GM23338 (cell line): ENCODE results near the gene OR8D4. TPM values are rescaled to one million over a fixed set of nuclear protein-coding genes. Genes with fewer than 3 reads are reported as not detected.
A peak's percentile ranks its signal among the peaks of the same experiment; 100 is the strongest.

Experiments used
- ATAC-seq: fragments of 200-7000 bp; cut with Tn5 transposase; 3 replicates; pipeline ENCODE4 v1.9.1; 2020
- DNase-seq: peaks from one replicate; pipeline ENCODE4 v3.0.0-alpha.2; 2015; ENCODE audit warnings: low spot score
- H2AFZ ChIP-seq: fragments of 200-600 bp; sonication (generic); 2 replicates; pipeline ENCODE4 v1.8.0; 2016; ENCODE audit warnings: antibody characterized with exemption, mild to moderate bottlenecking, moderate library complexity
- H3F3A ChIP-seq: fragments of 200-600 bp; sonication (generic); replicated peaks from 2 replicates; pipeline ENCODE4 v1.8.0; 2017; ENCODE audit warnings: antibody characterized with exemption, mixed run types, low read depth
- H3K27ac ChIP-seq: fragments of 200-600 bp; sonication (generic); 2 replicates; pipeline ENCODE4 v1.6.1; 2016; ENCODE audit warnings: low read depth
- H3K27me3 ChIP-seq: fragments of 200-600 bp; sonication (generic); 2 replicates; pipeline ENCODE4 v1.8.0; 2016; ENCODE audit warnings: mild to moderate bottlenecking, mixed run types, moderate library complexity; ENCODE audit not compliant: insufficient read depth
- H3K36me3 ChIP-seq: fragments of 200-600 bp; sonication (generic); 2 replicates; pipeline ENCODE4 v1.8.0; 2016; ENCODE audit warnings: mild to moderate bottlenecking; ENCODE audit not compliant: insufficient read depth
- H3K4me1 ChIP-seq: fragments of 200-600 bp; sonication (generic); 2 replicates; pipeline ENCODE4 v1.8.0; 2016; ENCODE audit warnings: mild to moderate bottlenecking, moderate library complexity; ENCODE audit not compliant: insufficient read depth
- H3K4me2 ChIP-seq: fragments of 200-600 bp; sonication (generic); 2 replicates; pipeline ENCODE4 v1.7.1; 2017; ENCODE audit warnings: mixed run types
- H3K4me3 ChIP-seq: fragments of 200-600 bp; sonication (generic); 2 replicates; pipeline ENCODE4 v1.6.1; 2016; ENCODE audit warnings: mixed run types
- H3K79me2 ChIP-seq: fragments of 200-600 bp; sonication (generic); replicated peaks from 2 replicates; pipeline ENCODE4 v1.8.0; 2017; ENCODE audit warnings: mild to moderate bottlenecking; ENCODE audit not compliant: insufficient read depth
- H3K9me2 ChIP-seq: fragments of 200-600 bp; sonication (generic); 2 replicates; pipeline ENCODE4 v1.8.0; 2017; ENCODE audit not compliant: insufficient read depth
- H4K20me1 ChIP-seq: fragments of 200-600 bp; sonication (generic); replicated peaks from 2 replicates; pipeline ENCODE4 v1.8.0; 2017; ENCODE audit warnings: mild to moderate bottlenecking; ENCODE audit not compliant: insufficient read depth
- H3K27ac Mint-ChIP-seq: 2 replicates; pipeline ENCODE4 v1.8.0; 2020; ENCODE audit warnings: inconsistent platforms, mild to moderate bottlenecking, moderate library complexity, mixed read lengths
- H3K27me3 Mint-ChIP-seq: 3 replicates; pipeline ENCODE4 v1.8.0; 2022; ENCODE audit warnings: low read depth, mild to moderate bottlenecking, moderate library complexity, mixed read lengths, inconsistent platforms; ENCODE audit not compliant: insufficient read depth, poor library complexity
- H3K36me3 Mint-ChIP-seq: 3 replicates; pipeline ENCODE4 v1.8.0; 2021; ENCODE audit warnings: low read depth, mild to moderate bottlenecking, inconsistent platforms, moderate library complexity, mixed read lengths
- H3K4me1 Mint-ChIP-seq: 3 replicates; pipeline ENCODE4 v1.8.0; 2020; ENCODE audit warnings: mild to moderate bottlenecking, inconsistent platforms, mixed read lengths
- H3K4me3 Mint-ChIP-seq: 3 replicates; pipeline ENCODE4 v1.8.0; 2021; ENCODE audit warnings: moderate library complexity, mild to moderate bottlenecking, inconsistent platforms, mixed read lengths
- H3K9me3 Mint-ChIP-seq: 3 replicates; pipeline ENCODE4 v1.8.0; 2020; ENCODE audit warnings: moderate library complexity, mild to moderate bottlenecking, inconsistent platforms, mixed read lengths
- CREB1 ChIP-seq: fragments of 250-450 bp; sonication (Bioruptor Pico); IDR thresholded peaks from 2 replicates; pipeline ENCODE4 v1.5.0; 2020; ENCODE audit warnings: low read depth, mild to moderate bottlenecking, moderate library complexity
- EZH2 ChIP-seq: fragments of 200-600 bp; sonication (generic); IDR thresholded peaks from one replicate; pipeline ENCODE4 v1.8.0; 2017; ENCODE audit warnings: antibody characterized with exemption, mild to moderate bottlenecking, low read depth; ENCODE audit not compliant: unreplicated experiment
- EZH2phosphoT487 ChIP-seq: fragments of 200-600 bp; sonication (generic); IDR thresholded peaks from one replicate; pipeline ENCODE4 v1.8.1; 2018; ENCODE audit warnings: antibody characterized with exemption; ENCODE audit not compliant: unreplicated experiment
- JUNB ChIP-seq: IDR thresholded peaks from one replicate; pipeline ENCODE4 v1.6.1; 2016; ENCODE audit warnings: antibody characterized with exemption; ENCODE audit not compliant: unreplicated experiment
- NANOG ChIP-seq: IDR thresholded peaks from 2 replicates; pipeline ENCODE4 v1.6.1; 2016; ENCODE audit warnings: antibody characterized with exemption, borderline replicate concordance
- POLR2AphosphoS5 ChIP-seq: IDR thresholded peaks from 2 replicates; pipeline ENCODE4 v1.6.1; 2016; ENCODE audit warnings: antibody characterized with exemption, low read depth
- STAT1 ChIP-seq: IDR thresholded peaks from one replicate; pipeline ENCODE4 v1.6.1; 2016; ENCODE audit warnings: antibody characterized with exemption; ENCODE audit not compliant: unreplicated experiment
- ZNF114 ChIP-seq: fragments of 250-450 bp; sonication (Bioruptor Pico); IDR thresholded peaks from 2 replicates; pipeline ENCODE4 v1.5.0; 2020; ENCODE audit warnings: mild to moderate bottlenecking, moderate library complexity
- ZNF331 ChIP-seq: fragments of 250-450 bp; sonication (Bioruptor Pico); IDR thresholded peaks from 2 replicates; pipeline ENCODE4 v1.5.0; 2020; ENCODE audit warnings: low read depth, mild to moderate bottlenecking, moderate library complexity
- polyA plus RNA-seq: library from polyadenylated mRNA; unstranded; fragments of >200 nt; fragmentation: Nextera tagmentation; extraction: Ambion mirVana; gene quantifications from 2 replicates; pipeline ENCODE4 v1.2.1, GENCODE V29; 2016
- total RNA-seq: library from RNA; depleted of rRNA; stranded (reverse); fragments of >200 nt; shearing (Covaris generic); gene quantifications from 2 replicates; pipeline ENCODE4 v1.2.3, GENCODE V29; 2014
- TF ChIP-seq, protein P1 (sequence below): fragments of 250-450 bp; sonication (Bioruptor Pico); IDR thresholded peaks from 2 replicates; pipeline ENCODE4 v1.5.0; 2020; ENCODE audit warnings: mild to moderate bottlenecking, moderate library complexity
- TF ChIP-seq, protein P2 (sequence below): IDR thresholded peaks from 2 replicates; pipeline ENCODE4 v1.6.1; 2016; ENCODE audit warnings: antibody characterized with exemption

The OR8D4 gene
- total and polyA plus RNA-seq, 2 experiments from 2014 or later = 0.14 TPM; not detected in 1

DNA sequence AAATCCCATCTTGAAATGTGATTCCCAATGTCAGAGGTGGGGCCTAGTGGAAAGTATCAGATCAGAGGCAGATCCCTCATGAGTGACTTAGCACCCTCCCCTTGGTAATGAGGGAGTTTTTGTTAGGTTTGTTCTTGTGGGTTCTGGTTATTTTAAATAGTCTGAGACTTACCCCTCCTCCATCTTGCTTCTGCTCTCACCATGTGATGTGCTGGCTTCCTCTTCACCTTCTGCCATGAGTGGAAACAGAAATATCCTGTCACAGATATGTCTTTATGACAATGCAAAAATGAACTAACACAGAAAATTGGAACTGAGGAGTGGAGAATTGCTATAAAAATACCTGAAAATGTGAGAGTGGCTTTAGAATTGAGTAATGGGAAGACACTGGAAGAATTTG, 49.6 kb upstream of the OR8D4 start:
- DNase-seq = no peak
- Histone ChIP-seq H3K4me1 (no peaks in the 10 kb centered on the region; the same call in 1 of the 2 replicates), H3K4me2 (no peak overlapping the region), H3K27me3 (no peaks in the 10 kb centered on the region), H3K9me2 (peaks cover 29% of the 10 kb centered on the region), H3K4me3 (no peak overlapping the region), H3K79me2 (no peaks in the 10 kb centered on the region), H3F3A (no peaks in the 10 kb centered on the region), H2AFZ (no peak overlapping the region), H3K36me3 (no peaks in the 10 kb centered on the region; the same call in 1 of the 2 replicates), H4K20me1 (no peaks in the 10 kb centered on the region), H3K27ac (no peak overlapping the region)
- H3K27ac Mint-ChIP-seq = peak overlapping the region; percentile 51; the same call in 1 of the 2 replicates
- peaks cover 6% of the 10 kb centered on the region for H3K27me3 Mint-ChIP-seq
- no peak overlapping the region; the same call in 2 of the 3 replicates for H3K4me3 Mint-ChIP-seq
- no peak for TF ChIP-seq EZH2
- TF ChIP-seq ZNF114 (CRISPR knock-in tag) = no peak
- H3K36me3 Mint-ChIP-seq = peaks cover 30% of the 10 kb centered on the region
- H3K4me1 Mint-ChIP-seq = peaks cover 13% of the 10 kb centered on the region
- ATAC-seq = no peak
- H3K9me3 Mint-ChIP-seq = peaks cover 20% of the 10 kb centered on the region

DNA sequence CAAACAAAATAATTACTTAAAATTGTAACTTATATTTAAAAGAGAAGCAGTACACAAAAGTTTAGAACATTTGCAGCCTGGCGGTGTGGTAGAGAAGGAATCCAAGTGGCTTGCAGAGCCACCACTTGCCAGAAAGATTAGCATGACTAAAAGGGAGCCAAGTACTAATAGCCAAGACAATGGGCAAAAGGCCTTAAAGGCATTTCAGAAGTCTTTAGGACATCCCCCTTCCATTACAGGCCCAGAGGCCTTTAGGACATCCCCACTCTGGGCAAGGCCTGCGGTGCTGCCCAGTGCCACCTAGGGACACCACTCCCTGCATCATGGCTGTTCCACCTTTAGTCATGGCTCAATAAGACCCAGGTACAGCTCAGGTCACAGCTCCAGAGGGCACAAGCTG, 48.9 kb upstream of the OR8D4 start:
- 0 out of 2 replicates have a peak overlapping the region, but pooled peaks have one; percentile 38 for H2AFZ ChIP-seq
- H3F3A ChIP-seq = no peaks in the 10 kb centered on the region
- no peaks in the 10 kb centered on the region for H3K79me2 ChIP-seq
- peak; percentile 65 for ATAC-seq
- TF ChIP-seq ZNF331 (CRISPR knock-in tag) = no peak
- TF ChIP-seq NANOG = peak; percentile 46; the same call in 1 of the 2 replicates
- H3K36me3 Mint-ChIP-seq = peaks cover 35% of the 10 kb centered on the region
- DNase-seq = peak; percentile 39
- no peaks in the 10 kb centered on the region for H4K20me1 ChIP-seq
- peaks cover 24% of the 10 kb centered on the region for H3K9me3 Mint-ChIP-seq
- H3K27me3 Mint-ChIP-seq = peaks cover 6% of the 10 kb centered on the region
- peaks cover 13% of the 10 kb centered on the region for H3K4me1 Mint-ChIP-seq
- H3K4me3 Mint-ChIP-seq = no peak overlapping the region
- H3K4me1 ChIP-seq = no peaks in the 10 kb centered on the region; the same call in 1 of the 2 replicates
- no peak overlapping the region for H3K27ac Mint-ChIP-seq
- no peak overlapping the region for H3K4me3 ChIP-seq
- no peaks in the 10 kb centered on the region; the same call in 1 of the 2 replicates for H3K36me3 ChIP-seq
- no peak overlapping the region for H3K27ac ChIP-seq
- peaks cover 31% of the 10 kb centered on the region for H3K9me2 ChIP-seq
- no peaks in the 10 kb centered on the region for H3K27me3 ChIP-seq
- H3K4me2 ChIP-seq = peak overlapping the region; percentile 44

DNA sequence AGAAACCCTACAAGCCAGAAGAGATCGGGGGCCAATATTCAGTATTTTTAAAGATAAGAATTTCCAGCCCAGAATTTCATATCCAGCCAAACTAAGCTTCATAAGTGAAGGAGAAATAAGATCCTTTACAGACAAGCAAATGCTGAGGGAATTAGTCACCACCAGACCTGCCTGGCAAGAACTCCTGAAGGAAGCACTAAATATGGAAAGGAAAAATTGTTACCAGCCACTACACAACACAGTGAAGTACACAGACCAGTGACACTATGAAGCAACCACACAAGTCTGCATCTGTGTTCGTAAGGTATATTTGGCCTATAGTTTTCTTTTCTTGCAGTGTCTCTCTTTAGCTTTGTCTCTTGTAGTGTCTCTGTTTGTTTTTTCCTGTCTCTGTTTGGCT, 45.5 kb upstream of the OR8D4 start:
- Mint-ChIP-seq H3K27me3 (peaks cover 4% of the 10 kb centered on the region), H3K27ac (no peak overlapping the region), H3K4me1 (peaks cover 37% of the 10 kb centered on the region), H3K4me3 (no peak overlapping the region), H3K9me3 (peaks cover 24% of the 10 kb centered on the region), H3K36me3 (peaks cover 35% of the 10 kb centered on the region)
- Histone ChIP-seq H3F3A (no peaks in the 10 kb centered on the region), H2AFZ (no peak overlapping the region), H3K79me2 (no peaks in the 10 kb centered on the region), H3K27ac (no peak overlapping the region), H3K9me2 (peaks cover 31% of the 10 kb centered on the region; the same call in 1 of the 2 replicates), H3K27me3 (no peaks in the 10 kb centered on the region), H3K4me1 (peaks cover 24% of the 10 kb centered on the region), H3K4me2 (no peak overlapping the region), H3K4me3 (no peak overlapping the region), H4K20me1 (no peaks in the 10 kb centered on the region), H3K36me3 (no peaks in the 10 kb centered on the region; the same call in 1 of the 2 replicates)
- ATAC-seq (no peak), DNase-seq (no peak)
- TF ChIP-seq STAT1 (no peak), CREB1 (CRISPR knock-in tag) (no peak), NANOG (no peak), EZH2phosphoT487 (no peak), POLR2AphosphoS5 (no peak), JUNB (no peak)
- TF ChIP-seq, protein P1, sequence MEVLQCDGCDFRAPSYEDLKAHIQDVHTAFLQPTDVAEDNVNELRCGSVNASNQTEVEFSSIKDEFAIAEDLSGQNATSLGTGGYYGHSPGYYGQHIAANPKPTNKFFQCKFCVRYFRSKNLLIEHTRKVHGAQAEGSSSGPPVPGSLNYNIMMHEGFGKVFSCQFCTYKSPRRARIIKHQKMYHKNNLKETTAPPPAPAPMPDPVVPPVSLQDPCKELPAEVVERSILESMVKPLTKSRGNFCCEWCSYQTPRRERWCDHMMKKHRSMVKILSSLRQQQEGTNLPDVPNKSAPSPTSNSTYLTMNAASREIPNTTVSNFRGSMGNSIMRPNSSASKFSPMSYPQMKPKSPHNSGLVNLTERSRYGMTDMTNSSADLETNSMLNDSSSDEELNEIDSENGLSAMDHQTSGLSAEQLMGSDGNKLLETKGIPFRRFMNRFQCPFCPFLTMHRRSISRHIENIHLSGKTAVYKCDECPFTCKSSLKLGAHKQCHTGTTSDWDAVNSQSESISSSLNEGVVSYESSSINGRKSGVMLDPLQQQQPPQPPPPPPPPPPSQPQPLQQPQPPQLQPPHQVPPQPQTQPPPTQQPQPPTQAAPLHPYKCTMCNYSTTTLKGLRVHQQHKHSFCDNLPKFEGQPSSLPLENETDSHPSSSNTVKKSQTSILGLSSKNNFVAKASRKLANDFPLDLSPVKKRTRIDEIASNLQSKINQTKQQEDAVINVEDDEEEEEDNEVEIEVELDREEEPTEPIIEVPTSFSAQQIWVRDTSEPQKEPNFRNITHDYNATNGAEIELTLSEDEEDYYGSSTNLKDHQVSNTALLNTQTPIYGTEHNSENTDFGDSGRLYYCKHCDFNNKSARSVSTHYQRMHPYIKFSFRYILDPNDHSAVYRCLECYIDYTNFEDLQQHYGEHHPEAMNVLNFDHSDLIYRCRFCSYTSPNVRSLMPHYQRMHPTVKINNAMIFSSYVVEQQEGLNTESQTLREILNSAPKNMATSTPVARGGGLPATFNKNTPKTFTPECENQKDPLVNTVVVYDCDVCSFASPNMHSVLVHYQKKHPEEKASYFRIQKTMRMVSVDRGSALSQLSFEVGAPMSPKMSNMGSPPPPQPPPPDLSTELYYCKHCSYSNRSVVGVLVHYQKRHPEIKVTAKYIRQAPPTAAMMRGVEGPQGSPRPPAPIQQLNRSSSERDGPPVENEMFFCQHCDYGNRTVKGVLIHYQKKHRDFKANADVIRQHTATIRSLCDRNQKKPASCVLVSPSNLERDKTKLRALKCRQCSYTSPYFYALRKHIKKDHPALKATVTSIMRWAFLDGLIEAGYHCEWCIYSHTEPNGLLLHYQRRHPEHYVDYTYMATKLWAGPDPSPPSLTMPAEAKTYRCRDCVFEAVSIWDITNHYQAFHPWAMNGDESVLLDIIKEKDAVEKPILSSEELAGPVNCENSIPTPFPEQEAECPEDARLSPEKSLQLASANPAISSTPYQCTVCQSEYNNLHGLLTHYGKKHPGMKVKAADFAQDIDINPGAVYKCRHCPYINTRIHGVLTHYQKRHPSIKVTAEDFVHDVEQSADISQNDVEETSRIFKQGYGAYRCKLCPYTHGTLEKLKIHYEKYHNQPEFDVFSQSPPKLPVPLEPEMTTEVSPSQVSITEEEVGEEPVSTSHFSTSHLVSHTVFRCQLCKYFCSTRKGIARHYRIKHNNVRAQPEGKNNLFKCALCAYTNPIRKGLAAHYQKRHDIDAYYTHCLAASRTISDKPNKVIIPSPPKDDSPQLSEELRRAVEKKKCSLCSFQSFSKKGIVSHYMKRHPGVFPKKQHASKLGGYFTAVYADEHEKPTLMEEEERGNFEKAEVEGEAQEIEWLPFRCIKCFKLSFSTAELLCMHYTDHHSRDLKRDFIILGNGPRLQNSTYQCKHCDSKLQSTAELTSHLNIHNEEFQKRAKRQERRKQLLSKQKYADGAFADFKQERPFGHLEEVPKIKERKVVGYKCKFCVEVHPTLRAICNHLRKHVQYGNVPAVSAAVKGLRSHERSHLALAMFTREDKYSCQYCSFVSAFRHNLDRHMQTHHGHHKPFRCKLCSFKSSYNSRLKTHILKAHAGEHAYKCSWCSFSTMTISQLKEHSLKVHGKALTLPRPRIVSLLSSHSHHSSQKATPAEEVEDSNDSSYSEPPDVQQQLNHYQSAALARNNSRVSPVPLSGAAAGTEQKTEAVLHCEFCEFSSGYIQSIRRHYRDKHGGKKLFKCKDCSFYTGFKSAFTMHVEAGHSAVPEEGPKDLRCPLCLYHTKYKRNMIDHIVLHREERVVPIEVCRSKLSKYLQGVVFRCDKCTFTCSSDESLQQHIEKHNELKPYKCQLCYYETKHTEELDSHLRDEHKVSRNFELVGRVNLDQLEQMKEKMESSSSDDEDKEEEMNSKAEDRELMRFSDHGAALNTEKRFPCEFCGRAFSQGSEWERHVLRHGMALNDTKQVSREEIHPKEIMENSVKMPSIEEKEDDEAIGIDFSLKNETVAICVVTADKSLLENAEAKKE = no peak
- TF ChIP-seq, protein P2, sequence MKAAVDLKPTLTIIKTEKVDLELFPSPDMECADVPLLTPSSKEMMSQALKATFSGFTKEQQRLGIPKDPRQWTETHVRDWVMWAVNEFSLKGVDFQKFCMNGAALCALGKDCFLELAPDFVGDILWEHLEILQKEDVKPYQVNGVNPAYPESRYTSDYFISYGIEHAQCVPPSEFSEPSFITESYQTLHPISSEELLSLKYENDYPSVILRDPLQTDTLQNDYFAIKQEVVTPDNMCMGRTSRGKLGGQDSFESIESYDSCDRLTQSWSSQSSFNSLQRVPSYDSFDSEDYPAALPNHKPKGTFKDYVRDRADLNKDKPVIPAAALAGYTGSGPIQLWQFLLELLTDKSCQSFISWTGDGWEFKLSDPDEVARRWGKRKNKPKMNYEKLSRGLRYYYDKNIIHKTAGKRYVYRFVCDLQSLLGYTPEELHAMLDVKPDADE = no peak
